Natural killer cell (primary cell): ENCODE data around the gene TMEM223. TPM values are rescaled to one million over a fixed set of nuclear protein-coding genes. Genes with fewer than 3 reads are reported as not detected.
"Not testable (repeated sequence)": the region's sequence is repeated elsewhere in the genome, so short reads cannot be mapped to it uniquely, and the experiment has no call there.

ENCODE experiments used
- ATAC-seq, 3 donors: fragments of 150-1000 bp in 2 of 3; fragments of 200-7000 bp in 1 of 3; cut with Tn5 transposase; 1 replicate in 1 of 3; 2 replicates in 2 of 3; pipeline ENCODE4 v1.10.0; 2021; ENCODE audit warnings: mild to moderate bottlenecking in 2 of 3, moderate library complexity in 2 of 3
- DNase-seq, 2 donors: peaks; one replicate each; pipeline versions ENCODE4 v3.0.0 to v3.0.0-alpha.2; 2013 to 2021; ENCODE audit warnings: mixed read lengths in 1 of 2
- H3K27ac ChIP-seq: one replicate; pipeline ENCODE4 v1.5.1; 2013; ENCODE audit warnings: mild to moderate bottlenecking, low read length
- H3K27me3 ChIP-seq: one replicate; pipeline ENCODE4 v1.6.1; 2013; ENCODE audit warnings: low read length; ENCODE audit not compliant: control insufficient read depth, insufficient read depth
- H3K36me3 ChIP-seq: one replicate; pipeline ENCODE4 v1.6.1; 2013; ENCODE audit warnings: low read length; ENCODE audit not compliant: control insufficient read depth, insufficient read depth
- H3K4me1 ChIP-seq: one replicate; pipeline ENCODE4 v1.6.1; 2013; ENCODE audit warnings: low read length; ENCODE audit not compliant: control insufficient read depth, insufficient read depth
- H3K4me3 ChIP-seq: one replicate; pipeline ENCODE4 v1.5.1; 2013; ENCODE audit warnings: low read length
- H3K9me3 ChIP-seq: one replicate; pipeline ENCODE4 v1.6.1; 2013; ENCODE audit warnings: low read length; ENCODE audit not compliant: control insufficient read depth, insufficient read depth
- H3K27ac Mint-ChIP-seq, 2 donors: one replicate each; pipeline ENCODE4 v1.8.0; 2022; ENCODE audit warnings: mild to moderate bottlenecking in 2 of 2, mixed read lengths in 2 of 2, moderate library complexity in 1 of 2
- H3K27me3 Mint-ChIP-seq, 2 donors: one replicate each; pipeline ENCODE4 v1.8.0; 2022; ENCODE audit warnings: low read depth in 2 of 2, mixed read lengths in 2 of 2
- H3K36me3 Mint-ChIP-seq: one replicate; pipeline ENCODE4 v1.8.0; 2022; ENCODE audit warnings: mixed read lengths
- H3K4me1 Mint-ChIP-seq, 2 donors: one replicate each; pipeline ENCODE4 v1.8.0; 2022; ENCODE audit warnings: mixed read lengths in 2 of 2
- H3K4me3 Mint-ChIP-seq: one replicate; pipeline ENCODE4 v1.8.0; 2022; ENCODE audit warnings: mild to moderate bottlenecking, moderate library complexity, mixed read lengths
- H3K9me3 Mint-ChIP-seq, 2 donors: one replicate each; pipeline ENCODE4 v1.8.0; 2022; ENCODE audit warnings: mixed read lengths in 2 of 2
- WGBS: methylation state at CpG from one replicate; pipeline ENCODE4 v1.1.7; 2013; ENCODE audit warnings: missing lambda C conversion rate; ENCODE audit not compliant: insufficient coverage; 5-methylcytosine and 5-hydroxymethylcytosine counted together
- intact Hi-C: fragments of 100-400 bp; cut with micrococcal nuclease; formaldehyde crosslinking; loops from one replicate; pipeline ENCODE4 v1.14.2; 2022
- total RNA-seq, 4 donors: library from RNA; stranded (reverse); fragments of 120-200 nt in 1 of 4; gene quantifications; one replicate each; pipeline versions ENCODE4 v1.2.3 to v1.2.4, GENCODE V29; 2013 to 2022
- TF ChIP-seq, protein P1 (sequence below): fragments of 200-600 bp; IDR thresholded peaks from one replicate; pipeline ENCODE4 v1.8.0; 2022; ENCODE audit warnings: antibody characterized with exemption

The TMEM223 gene
- total RNA-seq, 3 donors from 2014 or later (not counting 1 experiment from before 2014, with no cell fraction given), result 4.8 to 10.0 (median 5.0) TPM

DNA sequence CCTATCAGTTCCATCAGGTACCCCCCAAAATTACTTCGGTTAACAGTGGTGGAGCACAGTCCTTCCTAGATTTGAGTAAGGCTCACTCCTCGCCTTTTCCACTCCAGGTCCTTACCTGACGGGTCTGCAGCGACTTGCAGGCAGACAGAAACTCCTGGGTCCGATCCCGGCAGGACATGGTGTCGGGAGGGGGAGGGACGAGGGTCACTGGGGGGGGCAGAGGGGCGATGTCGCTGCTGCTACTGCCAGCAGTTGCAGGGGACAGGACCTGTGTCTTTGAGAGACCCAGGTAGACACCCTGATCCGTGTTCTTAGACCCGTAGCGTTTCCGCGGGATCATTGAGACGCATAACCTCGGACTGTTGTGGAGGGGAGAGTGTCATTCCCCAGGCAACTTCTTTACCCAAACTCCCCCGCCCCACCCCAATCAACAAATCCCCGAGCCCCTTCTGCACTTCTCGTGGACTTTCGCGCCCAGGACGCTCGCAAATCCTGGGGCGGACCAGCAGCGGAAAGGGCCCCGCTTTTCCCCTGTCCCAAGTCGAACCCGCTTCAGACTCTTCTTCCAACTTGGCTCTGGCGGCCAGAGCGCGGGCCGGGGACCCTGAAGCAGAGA is 39.2 kb upstream of the TMEM223 start:
- Histone ChIP-seq H3K4me3 (peak overlapping the region; percentile 87), H3K36me3 (peaks cover 41% of the 10 kb centered on the region), H3K27ac (peak overlapping the region; percentile 93), H3K4me1 (peaks cover 22% of the 10 kb centered on the region), H3K9me3 (no peaks in the 10 kb centered on the region), H3K27me3 (no peaks in the 10 kb centered on the region)
- H3K4me1 Mint-ChIP-seq, result peaks cover 27 to 42% of the 10 kb centered on the region in 2 donors
- intact Hi-C loops, result loop anchor here (1.0 kb wide), 1 partner anchor 8 kb away; the partner anchor contains the start of gene WDR74
- H3K27ac Mint-ChIP-seq, result peak overlapping the region; percentile 99 to 100
- H3K36me3 Mint-ChIP-seq, result no peaks in the 10 kb centered on the region
- ATAC-seq (no peak), DNase-seq (peak in 1 of 2 donors; percentile 38)
- under 1% methylated on average over 31 of the region's 33 CpGs for WGBS
- no peaks in the 10 kb centered on the region for H3K27me3 Mint-ChIP-seq
- no peaks in the 10 kb centered on the region for H3K9me3 Mint-ChIP-seq
- TF ChIP-seq, protein P1, sequence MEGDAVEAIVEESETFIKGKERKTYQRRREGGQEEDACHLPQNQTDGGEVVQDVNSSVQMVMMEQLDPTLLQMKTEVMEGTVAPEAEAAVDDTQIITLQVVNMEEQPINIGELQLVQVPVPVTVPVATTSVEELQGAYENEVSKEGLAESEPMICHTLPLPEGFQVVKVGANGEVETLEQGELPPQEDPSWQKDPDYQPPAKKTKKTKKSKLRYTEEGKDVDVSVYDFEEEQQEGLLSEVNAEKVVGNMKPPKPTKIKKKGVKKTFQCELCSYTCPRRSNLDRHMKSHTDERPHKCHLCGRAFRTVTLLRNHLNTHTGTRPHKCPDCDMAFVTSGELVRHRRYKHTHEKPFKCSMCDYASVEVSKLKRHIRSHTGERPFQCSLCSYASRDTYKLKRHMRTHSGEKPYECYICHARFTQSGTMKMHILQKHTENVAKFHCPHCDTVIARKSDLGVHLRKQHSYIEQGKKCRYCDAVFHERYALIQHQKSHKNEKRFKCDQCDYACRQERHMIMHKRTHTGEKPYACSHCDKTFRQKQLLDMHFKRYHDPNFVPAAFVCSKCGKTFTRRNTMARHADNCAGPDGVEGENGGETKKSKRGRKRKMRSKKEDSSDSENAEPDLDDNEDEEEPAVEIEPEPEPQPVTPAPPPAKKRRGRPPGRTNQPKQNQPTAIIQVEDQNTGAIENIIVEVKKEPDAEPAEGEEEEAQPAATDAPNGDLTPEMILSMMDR, result no peak
- H3K4me3 Mint-ChIP-seq, result peak overlapping the region; percentile 97

DNA sequence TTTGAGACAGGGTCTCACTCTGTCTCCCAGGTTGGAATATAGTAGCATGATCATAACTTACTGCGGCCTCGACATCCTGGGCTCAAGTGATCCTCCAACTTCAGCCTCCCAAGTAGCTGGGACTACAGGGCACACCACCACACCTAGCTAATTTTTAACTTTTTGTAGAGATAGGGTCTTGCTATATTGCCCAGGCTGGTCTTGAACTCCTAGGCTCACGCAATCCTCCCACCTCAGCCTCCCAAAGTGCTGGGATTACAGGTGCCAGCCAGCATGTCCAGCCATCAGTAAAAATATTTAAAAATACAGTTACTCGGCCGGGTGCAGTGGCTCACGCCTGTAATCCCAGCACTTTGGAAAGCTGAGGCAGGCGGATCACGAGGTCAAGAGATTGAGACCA is 36.3 kb upstream of the TMEM223 start:
- H3K27ac Mint-ChIP-seq, H3K36me3 Mint-ChIP-seq, H3K9me3 Mint-ChIP-seq, intact Hi-C loops, DNase-seq, H3K4me3 ChIP-seq, H3K27ac ChIP-seq, ATAC-seq, H3K9me3 ChIP-seq, H3K27me3 ChIP-seq, H3K4me3 Mint-ChIP-seq, H3K27me3 Mint-ChIP-seq: not testable (repeated sequence)
- H3K36me3 ChIP-seq, result peaks cover 41% of the 10 kb centered on the region
- H3K4me1 Mint-ChIP-seq, result peaks cover 27 to 37% of the 10 kb centered on the region in 2 donors
- H3K4me1 ChIP-seq, result peaks cover 22% of the 10 kb centered on the region
- 98% methylated on average over 8 of the region's 8 CpGs for WGBS

DNA sequence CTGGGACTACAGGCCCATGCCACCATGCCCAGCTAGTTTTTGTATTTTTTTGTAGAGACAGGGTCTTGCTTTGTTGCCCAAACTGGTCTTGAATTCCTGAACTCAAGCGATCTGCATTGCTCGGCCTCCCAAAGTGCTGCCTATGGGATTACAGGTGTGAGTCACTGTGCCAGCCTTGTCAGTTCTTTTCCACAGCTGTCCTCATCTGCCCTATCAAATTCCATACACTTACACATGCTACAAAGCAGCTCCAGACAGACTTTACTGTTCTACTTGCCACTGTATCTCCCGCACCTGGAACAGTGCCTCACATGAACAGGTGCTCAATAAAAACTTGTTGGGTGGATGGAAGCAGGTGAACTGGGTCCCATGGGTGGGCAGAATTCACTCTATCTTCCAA is 31.9 kb upstream of the TMEM223 start:
- ATAC-seq (no peak), DNase-seq (no peak)
- H3K27me3 Mint-ChIP-seq, result no peaks in the 10 kb centered on the region
- Histone ChIP-seq H3K27me3 (no peaks in the 10 kb centered on the region), H3K36me3 (peaks cover 67% of the 10 kb centered on the region), H3K9me3 (no peaks in the 10 kb centered on the region), H3K4me3 (no peak overlapping the region), H3K4me1 (no peaks in the 10 kb centered on the region), H3K27ac (no peak overlapping the region)
- intact Hi-C loops, result no loop called here
- H3K9me3 Mint-ChIP-seq, result no peaks in the 10 kb centered on the region
- H3K4me1 Mint-ChIP-seq, result peaks cover 4 to 14% of the 10 kb centered on the region in 2 donors
- H3K27ac Mint-ChIP-seq, result peak overlapping the region in 1 of 2 donors; percentile 6
- H3K36me3 Mint-ChIP-seq, result peaks cover 24% of the 10 kb centered on the region
- H3K4me3 Mint-ChIP-seq, result no peak overlapping the region
- TF ChIP-seq, protein P1, result no peak
- WGBS, result 100% methylated on average over 3 of the region's 3 CpGs

DNA sequence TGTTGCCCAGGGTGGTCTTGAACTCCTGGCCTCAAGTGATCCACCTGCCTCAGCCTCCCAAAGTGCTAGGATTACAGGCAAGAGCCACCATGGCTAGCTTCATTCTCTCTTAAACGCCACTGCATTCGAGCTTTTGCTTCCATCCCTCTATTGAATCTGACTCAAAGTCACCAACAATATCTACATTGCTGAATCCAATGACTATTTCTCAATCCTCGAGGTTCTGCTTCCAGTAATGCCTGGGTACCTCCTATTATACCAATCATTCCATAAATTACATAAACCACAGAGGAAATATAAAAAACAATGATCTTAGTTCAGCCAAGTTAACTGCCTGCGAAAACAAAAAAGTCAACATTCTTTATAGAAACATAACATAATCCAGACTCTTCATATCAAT is 25.3 kb upstream of the TMEM223 start:
- intact Hi-C loops, result no loop called here

More for the DNA sequence above, 25.3 kb upstream of the TMEM223 start:
- Mint-ChIP-seq H3K4me3 (peak overlapping the region; percentile 6), H3K27ac (peak overlapping the region in 1 of 2 donors; percentile 27), H3K36me3 (peaks cover 15% of the 10 kb centered on the region), H3K4me1 (no peaks in the 10 kb centered on the region), H3K9me3 (no peaks in the 10 kb centered on the region), H3K27me3 (no peaks in the 10 kb centered on the region)
- TF ChIP-seq, protein P1, result no peak
- no peaks in the 10 kb centered on the region for H3K9me3 ChIP-seq
- DNase-seq (no peak), ATAC-seq (no peak)
- H3K4me1 ChIP-seq, result no peaks in the 10 kb centered on the region
- H3K36me3 ChIP-seq, result peaks cover 35% of the 10 kb centered on the region
- H3K27ac ChIP-seq, result no peak overlapping the region
- WGBS, result 93% methylated on average over 4 of the region's 4 CpGs
- H3K27me3 ChIP-seq, result no peaks in the 10 kb centered on the region
- no peak overlapping the region for H3K4me3 ChIP-seq
